PC-9 (cell line): ENCODE measurements around the gene DSCAML1. TPM values are rescaled to one million over a fixed set of nuclear protein-coding genes. Genes with fewer than 3 reads are reported as not detected.

Experiments
- BruUV-seq: library from RNA; stranded (reverse); fragments of 400-500 nt; replicated peaks from 2 replicates; lab custom pipeline; 2021; lab: Mats Ljungman, UMichigan
- CTCF ChIA-PET: fragments of 300-600 bp; sonication (Branson Sonifier 250); formaldehyde crosslinking; loops from one replicate; lab custom pipeline; 2022; ENCODE audit warnings: antibody characterized with exemption; lab: Charles Lee
- POLR2A ChIA-PET: fragments of 300-600 bp; sonication (Branson Sonifier 250); formaldehyde crosslinking; loops from one replicate; lab custom pipeline; 2022; ENCODE audit warnings: antibody characterized with exemption; ENCODE audit not compliant: unreplicated experiment; lab: Charles Lee
- DNase-seq, 2 experiments: peaks; one replicate each; pipeline versions ENCODE4 v3.0.0 to v3.0.0-alpha.2; 2015 to 2022; ENCODE audit warnings: mixed read lengths in 1 of 2
- H2AFZ ChIP-seq: fragments of 200-600 bp; sonication (generic); 2 replicates; pipeline ENCODE4 v1.8.1; 2017; ENCODE audit warnings: antibody characterized with exemption
- H3F3A ChIP-seq: fragments of 200-600 bp; sonication (generic); 2 replicates; pipeline ENCODE4 v1.8.1; 2017; ENCODE audit warnings: antibody characterized with exemption, mild to moderate bottlenecking, low read depth; ENCODE audit not compliant: insufficient read depth
- H3K27ac ChIP-seq: fragments of 200-600 bp; sonication (generic); 2 replicates; pipeline ENCODE4 v1.6.1; 2016; ENCODE audit warnings: mixed run types
- H3K27me3 ChIP-seq: fragments of 200-600 bp; sonication (generic); 2 replicates; pipeline ENCODE4 v1.6.1; 2016; ENCODE audit warnings: low read depth, mixed run types; ENCODE audit not compliant: insufficient read depth
- H3K36me3 ChIP-seq: fragments of 200-600 bp; sonication (generic); 2 replicates; pipeline ENCODE4 v1.6.1; 2016; ENCODE audit warnings: low read depth, mixed run types
- H3K4me1 ChIP-seq: fragments of 200-600 bp; sonication (generic); replicated peaks from 2 replicates; pipeline ENCODE4 v1.6.1; 2016; ENCODE audit warnings: mixed run types; ENCODE audit not compliant: insufficient read depth
- H3K4me2 ChIP-seq: fragments of 200-600 bp; sonication (generic); 2 replicates; pipeline ENCODE4 v1.6.1; 2017; ENCODE audit warnings: mixed run types
- H3K4me3 ChIP-seq: fragments of 200-600 bp; sonication (generic); 2 replicates; pipeline ENCODE4 v1.6.1; 2016; ENCODE audit warnings: mixed run types
- H3K79me2 ChIP-seq: fragments of 200-600 bp; sonication (generic); 2 replicates; pipeline ENCODE4 v1.6.1; 2017; ENCODE audit warnings: low read depth, mixed run types
- H3K9me2 ChIP-seq: fragments of 200-600 bp; sonication (generic); 2 replicates; pipeline ENCODE4 v1.8.1; 2017; ENCODE audit warnings: mild to moderate bottlenecking; ENCODE audit not compliant: insufficient read depth
- H3K9me3 ChIP-seq: fragments of 200-600 bp; sonication (generic); 2 replicates; pipeline ENCODE4 v1.8.1; 2016; ENCODE audit warnings: low read depth; ENCODE audit not compliant: insufficient read depth
- H4K20me1 ChIP-seq: fragments of 200-600 bp; sonication (generic); 2 replicates; pipeline ENCODE4 v1.8.1; 2017; ENCODE audit not compliant: insufficient read depth
- EZH2 ChIP-seq: fragments of 200-600 bp; sonication (generic); IDR thresholded peaks from 2 replicates; pipeline ENCODE4 v1.8.0; 2017; ENCODE audit warnings: antibody characterized with exemption, low read depth
- intact Hi-C: fragments of 100-400 bp; cut with micrococcal nuclease; formaldehyde crosslinking; loops from one replicate; pipeline ENCODE4 v1.10.0; 2022; ENCODE audit not compliant: unreplicated experiment
- total RNA-seq: library from RNA; stranded (reverse); gene quantifications from 2 replicates; pipeline ENCODE4 v1.2.3, GENCODE V29; 2021
- TF ChIP-seq, protein P1 (sequence below): fragments of 200-600 bp; sonication (generic); conservative IDR thresholded peaks from 2 replicates; pipeline ENCODE4 v1.6.1; 2017; ENCODE audit warnings: mixed run types, antibody characterized with exemption, mild to moderate bottlenecking, moderate library complexity

Gene DSCAML1
- total RNA-seq, 1 experiment from 2014 or later = not detected

DNA sequence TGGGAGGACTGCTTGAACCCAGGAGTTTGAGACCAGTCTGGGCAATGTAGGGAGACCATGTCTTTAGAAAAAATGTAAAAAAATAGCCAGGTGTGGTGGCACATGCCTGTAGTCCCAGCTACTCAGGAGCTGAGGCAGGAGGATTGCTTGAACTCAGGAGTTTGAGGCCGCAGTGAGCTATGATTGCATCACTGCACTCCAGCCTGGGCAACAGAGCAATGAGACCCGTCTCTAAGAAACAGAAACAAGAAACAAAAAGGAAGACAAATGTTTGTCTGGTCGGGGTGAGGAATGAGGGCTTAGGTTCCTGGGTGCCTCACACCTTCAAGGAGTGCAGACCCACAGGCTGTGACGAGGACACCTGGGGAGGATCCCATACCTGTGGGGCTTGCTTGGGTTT, 277.4 kb downstream of the DSCAML1 start:
- no peak overlapping the region for H3K4me3 ChIP-seq
- H3K36me3 ChIP-seq = no peaks in the 10 kb centered on the region
- H4K20me1 ChIP-seq = peaks cover 3% of the 10 kb centered on the region; the same call in 1 of the 2 replicates
- H2AFZ ChIP-seq = no peak overlapping the region
- no TSS peak for BruUV-seq
- ChIA-PET POLR2A (no interaction called here), CTCF (no interaction called here)
- intact Hi-C loops = no loop called here
- DNase-seq = no peak
- no peaks in the 10 kb centered on the region for H3K9me3 ChIP-seq
- TF ChIP-seq, protein P1, sequence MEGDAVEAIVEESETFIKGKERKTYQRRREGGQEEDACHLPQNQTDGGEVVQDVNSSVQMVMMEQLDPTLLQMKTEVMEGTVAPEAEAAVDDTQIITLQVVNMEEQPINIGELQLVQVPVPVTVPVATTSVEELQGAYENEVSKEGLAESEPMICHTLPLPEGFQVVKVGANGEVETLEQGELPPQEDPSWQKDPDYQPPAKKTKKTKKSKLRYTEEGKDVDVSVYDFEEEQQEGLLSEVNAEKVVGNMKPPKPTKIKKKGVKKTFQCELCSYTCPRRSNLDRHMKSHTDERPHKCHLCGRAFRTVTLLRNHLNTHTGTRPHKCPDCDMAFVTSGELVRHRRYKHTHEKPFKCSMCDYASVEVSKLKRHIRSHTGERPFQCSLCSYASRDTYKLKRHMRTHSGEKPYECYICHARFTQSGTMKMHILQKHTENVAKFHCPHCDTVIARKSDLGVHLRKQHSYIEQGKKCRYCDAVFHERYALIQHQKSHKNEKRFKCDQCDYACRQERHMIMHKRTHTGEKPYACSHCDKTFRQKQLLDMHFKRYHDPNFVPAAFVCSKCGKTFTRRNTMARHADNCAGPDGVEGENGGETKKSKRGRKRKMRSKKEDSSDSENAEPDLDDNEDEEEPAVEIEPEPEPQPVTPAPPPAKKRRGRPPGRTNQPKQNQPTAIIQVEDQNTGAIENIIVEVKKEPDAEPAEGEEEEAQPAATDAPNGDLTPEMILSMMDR = no peak
- TF ChIP-seq EZH2 = no peak
- no peaks in the 10 kb centered on the region for H3K79me2 ChIP-seq
- H3K4me1 ChIP-seq = no peaks in the 10 kb centered on the region
- no peak overlapping the region for H3K4me2 ChIP-seq
- H3K27ac ChIP-seq = no peak overlapping the region
- no peaks in the 10 kb centered on the region for H3K9me2 ChIP-seq
- no peaks in the 10 kb centered on the region for H3F3A ChIP-seq
- peaks cover 100% of the 10 kb centered on the region for H3K27me3 ChIP-seq

DNA sequence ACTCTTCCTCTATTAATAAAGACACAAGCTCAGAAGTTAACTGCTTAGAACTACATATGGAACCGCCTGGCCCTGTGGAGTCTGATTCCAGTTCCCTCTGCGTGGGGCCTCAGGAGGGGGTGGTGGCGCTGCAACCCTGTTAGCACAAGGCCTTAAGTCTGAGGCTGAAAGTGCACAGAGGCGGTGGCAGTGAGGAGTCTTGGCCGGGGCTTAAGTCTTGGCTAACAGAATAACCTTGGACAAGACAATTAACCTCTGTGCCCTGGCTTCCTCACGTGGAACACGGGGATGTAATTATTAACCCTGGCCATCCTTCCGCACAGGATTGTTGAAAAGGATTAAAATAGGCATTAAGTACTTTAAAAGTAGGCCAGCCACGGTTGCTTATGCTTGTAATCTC, 277.8 kb downstream of the DSCAML1 start:
- Histone ChIP-seq H3K4me3 (no peak overlapping the region), H4K20me1 (peaks cover 3% of the 10 kb centered on the region; the same call in 1 of the 2 replicates), H2AFZ (no peak overlapping the region), H3K79me2 (no peaks in the 10 kb centered on the region), H3K36me3 (no peaks in the 10 kb centered on the region), H3K27me3 (peaks cover 99% of the 10 kb centered on the region), H3K9me2 (no peaks in the 10 kb centered on the region), H3F3A (no peaks in the 10 kb centered on the region), H3K9me3 (no peaks in the 10 kb centered on the region), H3K4me1 (no peaks in the 10 kb centered on the region), H3K4me2 (no peak overlapping the region), H3K27ac (no peak overlapping the region)
- DNase-seq = no peak
- TF ChIP-seq, protein P1 = no peak
- no peak for TF ChIP-seq EZH2
- ChIA-PET CTCF (no interaction called here), POLR2A (no interaction called here)
- intact Hi-C loops = no loop called here
- BruUV-seq = no TSS peak

DNA sequence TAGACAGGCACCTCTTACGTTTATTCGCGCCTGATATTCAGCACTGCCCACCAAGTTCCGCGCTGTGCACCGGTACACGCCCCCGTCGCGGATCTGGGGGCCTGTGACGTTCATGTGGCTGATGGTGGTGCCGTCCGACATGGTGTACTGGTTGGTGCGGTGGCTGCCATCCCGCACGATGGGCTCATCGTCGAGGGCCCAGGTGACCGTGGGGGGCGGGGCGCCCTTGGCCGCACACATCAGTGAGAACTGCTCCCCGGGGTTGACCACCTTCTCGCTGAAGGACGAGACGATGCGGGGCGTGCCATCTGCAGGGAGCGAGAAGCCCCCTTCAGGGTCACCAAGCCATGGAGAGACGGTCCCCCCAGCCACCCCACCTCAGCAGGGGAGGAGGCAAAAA, 278.6 kb downstream of the DSCAML1 start:
- Histone ChIP-seq H4K20me1 (peaks cover 3% of the 10 kb centered on the region; the same call in 1 of the 2 replicates), H3K36me3 (no peaks in the 10 kb centered on the region), H3K79me2 (no peaks in the 10 kb centered on the region), H3K4me2 (no peak overlapping the region), H3K9me3 (no peaks in the 10 kb centered on the region), H3K27ac (no peak overlapping the region), H3K9me2 (no peaks in the 10 kb centered on the region), H3K27me3 (peaks cover 98% of the 10 kb centered on the region), H3K4me1 (no peaks in the 10 kb centered on the region), H3F3A (no peaks in the 10 kb centered on the region), H3K4me3 (no peak overlapping the region), H2AFZ (no peak overlapping the region)
- intact Hi-C loops = no loop called here
- no TSS peak for BruUV-seq
- ChIA-PET CTCF (no interaction called here), POLR2A (no interaction called here)
- no peak for DNase-seq
- TF ChIP-seq, protein P1 = no peak
- TF ChIP-seq EZH2 = no peak
